Measurements from ENCODE around the gene CDAN1.
"Not testable (repeated sequence)": the region's sequence is repeated elsewhere in the genome, so short reads cannot be mapped to it uniquely, and the experiment has no call there.

Gene CDAN1

DNA sequence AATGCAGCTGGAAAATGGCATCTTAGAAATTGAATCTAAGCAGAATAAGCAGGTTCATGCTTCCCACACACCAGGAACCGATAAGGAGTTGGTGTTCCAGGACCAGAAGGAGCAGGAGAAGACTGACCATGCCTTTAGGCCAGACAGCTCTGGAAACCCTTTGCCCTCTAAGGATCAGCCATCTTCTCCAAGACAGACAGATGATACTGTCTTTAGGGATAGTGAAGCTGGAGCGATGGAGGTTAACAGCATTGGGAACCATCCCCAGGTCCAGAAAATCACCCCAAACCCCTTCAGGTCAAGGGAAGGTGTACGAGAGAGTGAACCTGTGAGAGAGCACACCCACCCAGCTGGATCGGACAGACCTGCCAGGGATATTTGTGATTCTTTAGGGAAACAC lies 49.2 kb downstream of the CDAN1 start:
- FAIRE-seq, result no peak
- DNase-seq (ENCODE audit: insufficient read length, low spot score), result no peak
- TF ChIP-seq TAF1 (IDR thresholded peaks at IDR 0.05; ENCODE audit: low read depth, low read length), result no peak

DNA sequence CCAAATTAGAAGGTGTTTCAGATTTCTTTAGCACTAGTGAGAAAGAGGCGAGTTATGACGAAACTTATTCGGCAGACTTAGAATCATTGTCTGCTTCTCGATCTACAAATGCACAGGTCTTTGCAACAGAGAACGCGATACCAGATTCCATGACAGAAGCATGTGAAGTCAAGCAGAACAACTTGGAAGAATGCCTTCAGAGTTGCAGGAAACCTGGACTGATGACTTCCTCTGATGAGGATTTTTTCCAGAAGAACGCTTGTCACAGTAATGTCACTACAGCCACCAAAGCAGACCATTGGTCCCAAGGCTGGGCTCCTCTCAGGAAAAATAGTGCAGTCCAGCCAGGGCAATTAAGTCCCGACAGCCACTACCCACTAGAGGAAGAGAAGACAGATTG lies 50.6 kb downstream of the CDAN1 start:
- FAIRE-seq (no peak), DNase-seq (ENCODE audit: insufficient read length, low spot score) (no peak)
- TF ChIP-seq SPI1 (IDR thresholded peaks at IDR 0.05; ENCODE audit: low read depth, low read length) (no peak), POLR2AphosphoS5 (IDR thresholded peaks at IDR 0.05; ENCODE audit: low read depth, low read length) (no peak), PAX5 (IDR thresholded peaks at IDR 0.05; ENCODE audit: insufficient read depth, low read length, severe bottlenecking) (no peak), POLR2A (IDR thresholded peaks at IDR 0.05; ENCODE audit: low read depth, low read length) (no peak), POU2F2 (IDR thresholded peaks at IDR 0.05; ENCODE audit: low read depth, low read length) (no peak), TAF1 (IDR thresholded peaks at IDR 0.05; ENCODE audit: low read depth, low read length) (no peak)

DNA sequence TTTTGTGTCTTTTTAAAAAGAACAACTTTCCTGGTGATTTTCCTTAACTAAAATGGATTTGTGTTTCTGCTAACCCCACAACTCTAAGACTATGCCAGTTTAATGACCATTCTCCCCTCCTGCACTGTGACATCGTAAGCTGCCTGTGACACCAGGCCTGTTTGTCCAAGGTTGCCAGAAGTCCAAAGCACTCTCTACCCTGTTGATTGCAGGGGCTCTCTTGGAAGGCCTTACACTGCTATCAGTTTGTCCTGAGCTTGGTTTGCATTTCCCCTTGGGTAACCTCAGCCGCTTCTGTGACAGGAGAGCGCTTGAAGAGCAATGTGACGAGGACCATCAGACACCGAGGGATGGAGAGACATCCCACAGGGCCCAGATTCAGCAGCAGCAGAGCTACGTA lies 55.8 kb downstream of the CDAN1 start:
- no peak for FAIRE-seq
- TF ChIP-seq SPI1 (IDR thresholded peaks at IDR 0.05; ENCODE audit: low read depth, low read length) (no peak), POLR2AphosphoS5 (IDR thresholded peaks at IDR 0.05; ENCODE audit: low read depth, low read length) (no peak), POLR2A (IDR thresholded peaks at IDR 0.05; ENCODE audit: low read depth, low read length) (no peak), TAF1 (IDR thresholded peaks at IDR 0.05; ENCODE audit: low read depth, low read length) (no peak), PAX5 (IDR thresholded peaks at IDR 0.05; ENCODE audit: insufficient read depth, low read length, severe bottlenecking) (no peak), POU2F2 (IDR thresholded peaks at IDR 0.05; ENCODE audit: low read depth, low read length) (no peak)
- no peak for DNase-seq (ENCODE audit: insufficient read length, low spot score)

DNA sequence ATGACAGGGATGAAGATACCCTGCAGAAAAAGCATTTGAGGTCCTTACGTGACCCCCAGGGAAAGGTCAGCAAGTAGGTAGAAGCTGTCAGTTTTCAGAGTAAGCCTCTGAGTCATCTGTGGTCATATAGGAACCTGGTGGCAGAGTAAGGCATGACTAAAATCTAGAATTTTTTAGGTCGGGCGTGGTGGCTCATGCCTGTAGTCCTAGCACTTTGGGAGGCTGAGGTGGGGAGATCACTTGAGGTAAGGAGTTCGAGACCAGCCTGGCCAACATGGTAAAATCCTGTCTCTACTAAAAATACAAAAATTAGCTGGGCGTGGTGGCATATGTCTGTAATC lies 56.8 kb downstream of the CDAN1 start:
- not testable (repeated sequence) for FAIRE-seq

DNA sequence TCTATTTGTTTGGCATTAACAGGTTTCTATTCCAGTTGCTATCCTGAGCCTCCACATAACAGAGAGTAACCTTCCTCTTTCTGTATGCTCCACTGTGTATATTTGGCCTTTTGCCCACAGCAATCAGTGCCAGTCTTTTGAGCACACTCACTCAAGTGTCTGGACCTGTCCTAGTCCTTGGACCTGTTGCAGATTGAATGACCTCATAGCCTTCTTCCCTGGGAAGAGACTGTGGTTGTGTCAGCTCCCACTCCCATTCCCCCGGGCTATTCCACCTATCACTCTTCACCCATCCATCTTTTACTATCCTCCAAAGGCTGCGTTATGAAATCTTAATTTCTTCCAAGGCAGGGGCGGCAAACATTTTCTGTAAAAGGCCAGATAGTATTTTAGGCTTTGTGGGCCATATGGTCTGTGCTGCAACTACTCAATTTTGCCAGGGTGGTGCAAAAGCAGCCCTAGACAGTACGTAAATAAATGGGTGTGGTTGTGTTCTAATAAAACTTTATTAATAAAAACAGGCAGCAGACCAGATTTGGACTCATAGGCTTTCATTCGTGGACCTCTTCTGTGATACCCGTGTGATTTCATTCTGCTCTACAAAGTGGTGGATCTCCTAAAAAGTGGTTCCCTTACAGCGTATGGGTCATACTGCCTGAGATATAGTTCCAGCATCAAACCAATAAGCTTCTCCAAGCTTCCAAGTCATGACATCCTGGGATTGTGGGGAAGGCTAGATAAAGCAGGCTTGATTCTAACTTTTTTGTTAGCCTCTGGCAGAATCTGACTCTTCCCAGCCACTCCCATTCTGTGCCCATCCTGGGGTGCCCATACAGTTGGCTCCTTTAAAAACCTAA lies 57.4 kb downstream of the CDAN1 start:
- no peak for DNase-seq (ENCODE audit: insufficient read length, low spot score)
- TF ChIP-seq TAF1 (IDR thresholded peaks at IDR 0.05; ENCODE audit: low read depth, low read length) (no peak), PAX5 (IDR thresholded peaks at IDR 0.05; ENCODE audit: insufficient read depth, low read length, severe bottlenecking) (no peak), POLR2A (IDR thresholded peaks at IDR 0.05; ENCODE audit: low read depth, low read length) (no peak), SPI1 (IDR thresholded peaks at IDR 0.05; ENCODE audit: low read depth, low read length) (no peak), POU2F2 (IDR thresholded peaks at IDR 0.05; ENCODE audit: low read depth, low read length) (no peak), POLR2AphosphoS5 (IDR thresholded peaks at IDR 0.05; ENCODE audit: low read depth, low read length) (no peak)
- no peak for FAIRE-seq

More for the DNA sequence above, 56.8 kb downstream of the CDAN1 start:
- peak; percentile 25 for DNase-seq (ENCODE audit: insufficient read length, low spot score)

DNA sequence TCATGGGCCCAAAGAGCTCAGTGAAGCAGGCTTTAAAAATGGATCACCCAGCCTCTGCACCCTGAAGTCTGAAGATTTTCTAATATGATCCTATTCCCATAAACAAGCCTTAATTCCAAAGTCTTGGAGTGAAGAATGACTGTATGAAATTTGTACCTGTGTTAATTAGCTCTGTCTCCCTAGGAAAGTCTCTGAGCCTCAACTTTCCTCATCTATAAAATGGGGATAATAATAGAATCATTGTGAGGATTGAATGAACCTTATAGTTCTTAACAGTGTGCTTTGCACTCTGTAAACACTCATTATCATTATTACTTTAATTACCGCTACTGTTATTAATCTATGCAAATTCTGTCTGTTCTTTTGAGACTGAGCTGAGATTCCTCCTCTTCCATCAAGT lies 61.9 kb downstream of the CDAN1 start:
- DNase-seq (ENCODE audit: insufficient read length, low spot score) (no peak), FAIRE-seq (no peak)
- TF ChIP-seq POU2F2 (IDR thresholded peaks at IDR 0.05; ENCODE audit: low read depth, low read length) (no peak), SPI1 (IDR thresholded peaks at IDR 0.05; ENCODE audit: low read depth, low read length) (no peak), TAF1 (IDR thresholded peaks at IDR 0.05; ENCODE audit: low read depth, low read length) (no peak), PAX5 (IDR thresholded peaks at IDR 0.05; ENCODE audit: insufficient read depth, low read length, severe bottlenecking) (no peak), POLR2AphosphoS5 (IDR thresholded peaks at IDR 0.05; ENCODE audit: low read depth, low read length) (no peak), POLR2A (IDR thresholded peaks at IDR 0.05; ENCODE audit: low read depth, low read length) (no peak)

DNA sequence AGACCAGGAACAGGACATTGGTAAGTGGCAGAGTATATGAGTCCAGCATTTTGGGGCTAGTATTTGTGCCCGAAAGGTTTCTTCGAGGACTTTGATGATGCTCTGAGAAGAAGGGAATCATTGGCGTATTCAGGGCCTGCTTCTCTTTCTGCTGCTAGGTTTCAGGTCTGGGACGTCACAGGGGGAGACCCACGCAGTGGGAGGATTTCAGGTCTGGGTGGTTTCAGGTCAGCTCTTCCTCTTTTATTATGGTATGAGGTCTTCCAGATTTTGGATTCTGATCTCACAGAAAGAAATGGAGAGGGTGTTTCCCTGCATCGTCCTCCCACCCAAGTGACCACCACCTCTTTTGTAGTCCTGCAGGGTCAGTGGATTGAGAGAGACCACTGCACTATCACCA lies 62.5 kb downstream of the CDAN1 start:
- FAIRE-seq (no peak), DNase-seq (ENCODE audit: insufficient read length, low spot score) (no peak)
- TF ChIP-seq PAX5 (IDR thresholded peaks at IDR 0.05; ENCODE audit: insufficient read depth, low read length, severe bottlenecking), result no peak
- no peak for TF ChIP-seq POLR2A (IDR thresholded peaks at IDR 0.05; ENCODE audit: low read depth, low read length)
- TF ChIP-seq POU2F2 (IDR thresholded peaks at IDR 0.05; ENCODE audit: low read depth, low read length), result no peak
- TF ChIP-seq SPI1 (IDR thresholded peaks at IDR 0.05; ENCODE audit: low read depth, low read length), result peak; percentile 75
